HL-60 (cell line): ENCODE measurements around the gene SLC44A5.

Experiments
- CTCF ChIP-seq: IDR thresholded peaks from one replicate; pipeline ENCODE4 v1.5.1; 2011; ENCODE audit warnings: low read length, control low read depth, inconsistent platforms; ENCODE audit not compliant: insufficient read depth
- POLR2AphosphoS5 ChIP-seq: IDR thresholded peaks from 2 replicates; pipeline ENCODE4 v1.6.1; 2012; ENCODE audit warnings: low read depth
- REST ChIP-seq: IDR thresholded peaks from 2 replicates; pipeline ENCODE4 v1.6.1; 2012; ENCODE audit warnings: low read depth; ENCODE audit not compliant: insufficient replicate concordance

- no peak for TF ChIP-seq CTCF
- TF ChIP-seq REST = no peak
- TF ChIP-seq POLR2AphosphoS5 = no peak
Observed at GRCh38 chr1:75475696-75476095, 135.2 kb downstream of the SLC44A5 start.
